Gastroesophageal sphincter (tissue), 3 donors: ENCODE results near the gene VEGFC.

Experiments used
- CTCF ChIP-seq, 4 experiments: fragments of 200-600 bp in 2 of 4; fragments of 450-650 bp in 2 of 4; sonication (generic) in 1 of 4; IDR thresholded peaks; one replicate each; pipeline ENCODE4 v1.5.1; 2017 to 2019; ENCODE audit warnings: antibody characterized with exemption in 4 of 4, mild to moderate bottlenecking in 2 of 4, moderate library complexity in 2 of 4
- EP300 ChIP-seq: sonication (generic); formaldehyde crosslinking; IDR thresholded peaks from one replicate; pipeline ENCODE4 v1.6.1; 2017; ENCODE audit warnings: antibody characterized with exemption, mild to moderate bottlenecking
- POLR2A ChIP-seq, 2 donors: fragments of 450-650 bp; IDR thresholded peaks; one replicate each; pipeline ENCODE4 v1.6.1; 2017; ENCODE audit warnings: antibody characterized with exemption in 2 of 2, mild to moderate bottlenecking in 2 of 2, moderate library complexity in 1 of 2
- POLR2AphosphoS5 ChIP-seq: sonication (generic); formaldehyde crosslinking; IDR thresholded peaks from one replicate; pipeline ENCODE4 v1.6.1; 2017; ENCODE audit warnings: antibody characterized with exemption

- TF ChIP-seq POLR2A (IDR thresholded peaks at IDR 0.05) (no peak), POLR2AphosphoS5 (no peak), CTCF (IDR thresholded peaks at IDR 0.05) (no peak), EP300 (no peak)
Measured at GRCh38 chr4:176805155-176805554, 12.4 kb upstream of the VEGFC start.
